GM21423 (cell line): ENCODE results near the gene RMDN2.

Experiments
- ATAC-seq: cut with Tn5 transposase; IDR thresholded peaks from one replicate; pipeline ENCODE4 v1.9.1; 2021; ENCODE audit warnings: mild to moderate bottlenecking, moderate library complexity; ENCODE audit not compliant: unreplicated experiment

RMDN2 gene, protein sequence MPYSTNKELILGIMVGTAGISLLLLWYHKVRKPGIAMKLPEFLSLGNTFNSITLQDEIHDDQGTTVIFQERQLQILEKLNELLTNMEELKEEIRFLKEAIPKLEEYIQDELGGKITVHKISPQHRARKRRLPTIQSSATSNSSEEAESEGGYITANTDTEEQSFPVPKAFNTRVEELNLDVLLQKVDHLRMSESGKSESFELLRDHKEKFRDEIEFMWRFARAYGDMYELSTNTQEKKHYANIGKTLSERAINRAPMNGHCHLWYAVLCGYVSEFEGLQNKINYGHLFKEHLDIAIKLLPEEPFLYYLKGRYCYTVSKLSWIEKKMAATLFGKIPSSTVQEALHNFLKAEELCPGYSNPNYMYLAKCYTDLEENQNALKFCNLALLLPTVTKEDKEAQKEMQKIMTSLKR

DNA sequence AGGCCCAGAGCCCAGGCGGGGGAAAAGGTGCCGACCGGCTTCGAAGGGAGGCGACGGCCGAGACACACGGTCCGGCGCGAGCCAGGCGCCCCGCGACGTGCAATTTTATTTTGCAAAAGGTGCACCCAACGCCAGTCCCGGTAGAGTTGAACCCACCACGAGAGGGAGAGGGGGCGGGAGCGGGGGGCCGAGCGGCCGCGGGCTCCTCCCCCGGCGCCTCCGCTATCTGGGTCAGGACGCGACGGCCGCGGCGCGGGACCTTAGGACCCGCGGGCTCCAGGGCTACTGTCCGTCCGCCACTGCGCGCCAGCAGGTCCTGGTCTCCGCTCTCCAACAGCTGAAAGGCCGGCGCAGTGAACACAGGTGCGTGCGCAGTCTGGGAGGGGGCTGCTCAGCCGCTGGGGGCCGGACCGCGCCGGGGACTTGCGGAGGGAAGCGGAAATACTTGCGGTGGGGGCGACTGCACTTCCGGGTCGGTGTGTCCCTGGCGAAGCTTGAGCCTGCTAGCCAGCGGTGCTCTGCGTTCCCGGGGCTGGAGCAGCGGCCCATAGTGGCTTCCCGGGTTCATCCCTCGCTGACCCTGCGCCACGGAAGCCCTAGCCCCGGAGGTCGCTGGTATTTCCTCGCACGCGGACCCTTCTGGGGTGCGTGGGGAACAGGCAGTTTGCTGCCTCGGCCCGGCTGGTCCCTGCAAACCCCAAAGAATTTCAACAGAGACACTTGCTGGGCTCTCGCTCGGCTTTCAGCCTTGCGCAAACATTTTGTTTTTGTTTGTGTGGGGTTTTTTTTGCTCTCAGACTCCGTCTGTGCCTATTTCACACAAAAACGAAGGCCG lies at the start of gene RMDN2:
Gene RMDN2, plus strand, starts transcription at position 225 of the 835 bp plus-strand sequence. CDS start 3,991 bp downstream, outside the sequence.
- peak; percentile 90 for ATAC-seq

DNA sequence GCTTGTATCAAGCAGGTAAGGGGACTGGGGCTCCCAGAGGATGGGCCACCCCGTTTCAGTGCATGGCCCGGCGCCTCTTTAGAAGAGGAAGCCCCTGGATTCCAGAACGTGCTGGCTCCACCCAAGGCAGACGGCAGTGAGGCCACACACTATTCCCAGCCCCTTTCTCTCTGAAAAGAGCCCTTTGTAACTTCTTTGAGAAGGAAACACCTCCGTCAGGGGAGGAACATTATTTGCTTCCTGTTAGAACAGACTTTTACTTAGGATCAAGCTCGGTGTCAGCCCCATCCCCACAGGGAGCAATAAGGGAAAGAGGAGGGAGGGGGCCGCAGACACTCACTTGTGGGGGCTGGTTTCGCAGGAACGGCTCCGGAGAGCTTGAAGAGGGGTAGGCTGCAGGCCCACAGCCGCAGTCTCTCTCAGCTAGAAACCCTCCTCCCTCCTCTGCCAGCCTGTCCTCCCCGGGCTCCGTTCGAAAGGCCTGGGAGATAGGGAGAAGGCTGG lies 49.6 kb upstream of the RMDN2 start:
- ATAC-seq: no peak

DNA sequence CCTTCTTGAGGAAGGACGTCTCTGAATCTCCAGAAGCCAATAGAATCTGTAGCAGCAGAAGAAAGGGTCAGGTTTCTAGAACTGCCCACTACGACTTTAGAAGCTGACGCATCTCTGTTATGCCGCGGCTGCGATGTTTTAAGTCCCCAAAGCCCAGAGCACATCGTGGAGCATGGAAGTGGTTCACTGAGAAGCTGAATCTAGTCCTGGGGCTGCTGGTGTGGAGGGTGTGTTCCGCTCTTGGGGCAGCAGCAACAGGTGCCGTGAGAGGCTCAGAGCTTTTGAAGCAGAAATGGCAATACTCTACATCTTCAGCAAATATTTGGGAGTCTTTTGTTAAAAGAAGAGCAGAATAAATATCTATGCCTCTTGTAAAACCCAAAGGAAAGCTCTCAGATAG lies 48.9 kb upstream of the RMDN2 start:
- ATAC-seq: no peak

DNA sequence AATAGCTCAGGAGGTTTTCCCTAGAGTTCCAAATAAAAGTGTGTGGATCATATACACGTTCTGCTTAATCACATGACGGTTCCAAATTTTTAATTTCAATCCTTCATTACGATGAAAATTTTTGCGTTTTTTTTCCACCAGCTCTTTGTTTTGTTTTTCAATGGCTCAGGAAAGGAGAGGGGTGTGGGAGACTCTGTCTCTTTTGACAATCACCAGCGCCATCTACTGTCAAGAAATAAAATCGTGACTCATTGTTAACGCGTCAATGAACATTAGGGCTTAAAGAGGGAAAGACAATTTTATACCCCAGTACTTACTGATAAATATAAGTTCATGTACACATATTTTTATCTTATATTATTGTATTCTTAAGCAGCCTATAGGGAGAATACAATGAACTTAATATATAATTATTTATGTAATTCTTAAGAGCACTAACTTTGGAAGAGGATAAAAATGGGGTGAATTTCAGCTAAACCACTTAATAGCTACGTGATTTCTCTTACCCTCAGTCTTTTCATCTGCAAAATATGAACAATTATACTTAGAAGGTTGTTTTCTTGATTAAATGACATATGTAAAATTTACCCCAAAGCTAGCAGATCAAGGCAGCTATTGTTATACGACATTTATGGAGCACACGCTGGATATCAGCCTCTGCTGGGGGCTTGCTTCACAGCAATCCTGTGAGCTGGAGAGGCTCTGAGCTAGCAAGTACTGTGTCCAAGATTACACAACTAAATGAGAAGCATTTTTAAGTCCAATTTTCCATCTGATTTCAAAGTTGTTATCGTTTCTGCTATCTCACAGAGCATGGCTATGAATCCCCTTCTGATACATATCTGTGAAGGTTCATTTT lies 47.4 kb upstream of the RMDN2 start:
- no peak for ATAC-seq

DNA sequence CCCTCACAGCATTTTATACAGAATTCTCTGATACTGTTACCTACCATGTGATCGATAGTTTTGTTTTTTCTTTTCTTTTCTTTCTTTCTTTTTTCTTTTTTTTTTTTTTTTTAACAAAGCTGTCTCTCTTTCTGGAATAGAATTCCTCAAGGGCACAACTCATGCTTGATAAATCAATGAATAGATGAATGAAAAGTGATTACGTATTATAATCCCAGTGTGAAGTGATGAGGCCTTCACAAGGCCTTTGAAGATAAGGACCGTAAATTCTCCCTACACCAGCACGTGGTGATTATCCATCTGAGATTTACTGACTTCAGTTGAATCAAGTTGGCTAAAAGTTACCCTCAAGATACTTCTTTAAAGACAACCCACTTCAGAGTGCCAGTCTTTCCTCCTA lies 46.6 kb upstream of the RMDN2 start:
- ATAC-seq: no peak

DNA sequence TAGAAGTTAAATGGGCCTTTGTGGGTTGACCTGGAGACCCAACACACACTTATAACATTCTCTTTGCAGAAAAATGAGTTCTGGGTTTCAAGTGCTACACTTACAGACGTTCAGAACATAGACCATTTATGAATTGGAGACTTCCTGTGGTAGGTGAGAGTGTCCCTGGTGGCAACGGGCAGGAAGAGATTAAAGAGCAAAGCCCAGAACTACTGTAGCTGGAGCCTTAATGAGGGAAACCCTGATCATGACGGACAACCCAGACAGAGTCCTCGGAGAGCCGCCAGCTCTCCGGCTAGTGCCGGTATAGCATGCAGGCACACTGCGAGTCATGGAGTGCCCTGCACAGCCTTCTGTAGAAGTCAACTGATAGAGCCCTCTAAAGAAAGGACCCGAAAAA lies 44.5 kb upstream of the RMDN2 start:
- ATAC-seq: peak; percentile 45

DNA sequence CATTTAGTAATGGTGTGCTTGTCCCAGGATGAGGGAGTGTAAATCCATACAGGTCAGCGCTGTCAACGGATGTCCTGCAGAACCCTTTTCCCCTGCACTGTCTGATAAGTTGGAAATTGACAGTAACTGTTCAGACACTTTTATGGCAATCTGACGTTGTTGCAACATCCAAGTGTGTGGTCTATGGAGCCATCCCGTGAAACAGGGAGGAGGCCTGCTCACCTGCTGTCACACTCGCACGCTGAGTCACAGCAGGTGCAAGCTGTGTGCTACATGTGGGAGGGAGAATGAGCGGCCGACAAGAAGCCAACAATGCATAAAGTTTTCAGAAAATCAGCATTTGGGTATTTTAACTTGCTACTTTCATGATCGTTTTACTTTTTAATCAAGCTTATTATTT lies 43.7 kb upstream of the RMDN2 start:
- no peak for ATAC-seq

DNA sequence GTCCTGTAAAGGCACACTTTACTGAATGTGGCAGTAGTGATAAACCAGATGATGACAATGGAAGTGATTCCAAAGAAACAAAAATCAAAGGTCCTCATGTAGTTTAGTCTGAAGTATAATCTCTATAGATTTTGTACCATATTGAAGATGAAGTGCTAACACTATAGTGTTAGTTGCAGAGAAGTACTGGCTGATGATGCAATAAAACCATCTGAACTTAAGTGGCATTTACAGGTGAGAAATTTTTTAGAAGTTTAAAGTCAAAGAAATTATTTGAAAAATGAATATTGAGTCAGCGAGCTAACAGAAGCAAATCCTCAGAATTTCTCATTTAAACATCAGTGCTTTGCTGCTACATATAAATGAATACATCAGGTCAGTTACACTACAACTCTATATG lies 43.1 kb upstream of the RMDN2 start:
- no peak for ATAC-seq

DNA sequence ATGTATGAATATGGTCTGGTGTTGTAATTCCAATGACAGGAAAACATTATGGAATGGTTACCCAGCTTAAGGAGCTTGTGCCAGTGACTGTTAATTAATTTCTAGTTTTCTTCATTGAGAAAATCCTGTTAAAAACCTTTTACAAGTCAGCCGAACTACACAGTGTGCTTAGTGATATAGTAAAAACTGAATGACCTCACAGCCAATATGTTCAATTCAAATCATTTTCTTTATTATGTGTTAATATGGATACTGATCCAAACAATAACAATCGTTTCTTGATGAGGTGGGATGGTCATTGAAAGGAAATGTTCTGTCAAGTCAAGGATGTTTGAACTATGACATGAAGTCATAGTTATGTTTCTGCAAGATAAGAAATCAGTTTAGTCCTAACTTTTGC lies 41.6 kb upstream of the RMDN2 start:
- ATAC-seq: no peak

DNA sequence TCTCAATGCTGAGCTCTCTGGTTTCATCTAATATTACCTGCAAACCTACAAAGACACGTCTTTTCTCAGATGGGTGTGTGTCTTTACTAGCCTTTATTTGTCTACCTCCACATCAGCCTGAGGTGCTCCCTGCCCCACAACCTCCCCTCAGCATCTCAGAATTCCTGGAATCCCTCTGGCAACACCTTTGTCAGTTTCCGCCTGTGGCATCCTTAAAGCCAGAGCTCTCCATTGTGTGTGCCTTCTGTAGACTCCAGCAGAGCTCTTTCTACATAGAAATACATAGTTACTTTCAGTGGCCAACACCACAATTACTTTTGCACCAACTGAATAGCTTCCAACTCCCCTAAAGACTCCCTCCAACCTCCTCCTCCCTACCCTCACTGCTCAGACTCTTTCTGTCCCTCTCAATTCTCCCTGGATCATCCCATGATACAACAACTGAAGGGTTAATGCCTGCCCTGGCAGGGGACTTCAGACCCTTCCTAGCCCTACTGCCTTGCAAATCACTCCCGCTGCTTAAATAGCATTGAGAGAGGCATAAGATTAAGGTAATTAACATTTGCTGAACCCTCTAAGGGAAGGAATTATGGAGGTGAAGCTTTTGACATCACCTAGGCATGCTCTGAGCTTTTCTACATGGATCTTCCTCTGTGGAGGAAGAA lies 39.6 kb upstream of the RMDN2 start:
- no peak for ATAC-seq

DNA sequence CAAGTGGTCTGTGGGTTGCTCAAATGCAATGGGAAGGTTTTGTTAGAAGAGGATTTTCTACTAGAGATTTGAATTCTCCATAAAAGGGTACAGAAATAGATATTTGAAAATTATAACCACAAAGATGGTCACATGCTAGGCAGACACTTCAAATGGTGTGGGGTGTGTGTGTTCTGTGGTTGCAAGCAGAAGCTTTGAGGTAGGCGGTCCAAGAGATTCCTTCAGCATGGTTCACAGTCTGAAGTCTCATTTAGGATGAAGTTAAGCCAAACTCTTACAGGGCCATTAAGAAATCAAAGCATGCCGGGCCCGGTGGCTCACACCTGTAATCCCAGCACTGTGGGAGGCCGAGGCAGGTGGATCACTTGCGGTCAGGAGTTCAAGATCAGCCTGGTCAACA lies 38.3 kb upstream of the RMDN2 start:
- no peak for ATAC-seq

DNA sequence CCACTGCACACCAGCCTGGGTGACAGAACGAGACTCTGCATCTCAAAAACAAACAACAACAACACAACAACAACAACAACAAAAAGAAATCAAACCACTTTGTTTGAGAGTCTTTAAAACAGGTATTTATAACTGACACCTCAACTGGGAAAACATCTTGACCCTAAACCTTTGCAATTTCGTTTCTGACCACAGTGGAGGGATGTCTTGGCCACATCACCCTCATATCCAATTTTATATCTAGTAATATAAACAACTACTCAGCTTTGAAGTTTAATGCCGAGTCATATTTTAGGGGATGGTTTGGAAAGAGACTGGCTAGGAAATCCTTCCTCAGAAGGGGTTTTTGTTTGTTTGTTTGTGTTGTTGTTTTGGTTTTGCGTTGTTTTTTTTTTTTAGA lies 37.8 kb upstream of the RMDN2 start:
- ATAC-seq: no peak

DNA sequence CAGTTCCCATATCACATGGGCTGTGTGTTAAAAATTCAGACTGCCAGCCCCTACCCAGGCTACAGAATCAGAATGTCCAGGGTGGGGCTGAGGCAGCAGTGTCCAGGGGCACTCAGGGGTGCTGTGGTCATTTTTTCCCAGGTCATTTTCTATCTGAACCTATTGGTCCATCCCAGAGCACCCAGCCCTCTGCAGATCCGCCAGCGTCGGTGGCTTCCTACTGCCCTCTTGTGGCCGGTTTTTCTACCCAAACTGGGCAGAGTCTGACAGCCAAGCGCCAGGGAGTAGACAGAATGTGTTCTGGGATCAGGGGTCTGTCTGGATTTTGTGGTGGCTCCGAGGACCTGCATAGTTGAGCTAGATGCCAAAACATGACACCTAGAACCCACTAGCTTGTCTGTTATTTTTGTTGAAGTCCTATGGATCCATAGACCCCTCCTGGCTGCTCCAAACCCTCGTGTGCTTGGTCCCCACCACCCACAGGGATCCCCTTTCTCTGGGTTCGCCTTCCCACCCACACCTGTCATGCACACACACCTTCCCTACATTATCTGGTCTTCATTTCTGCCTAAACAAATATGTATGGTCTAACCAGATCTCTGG lies 34.1 kb upstream of the RMDN2 start:
- no peak for ATAC-seq

DNA sequence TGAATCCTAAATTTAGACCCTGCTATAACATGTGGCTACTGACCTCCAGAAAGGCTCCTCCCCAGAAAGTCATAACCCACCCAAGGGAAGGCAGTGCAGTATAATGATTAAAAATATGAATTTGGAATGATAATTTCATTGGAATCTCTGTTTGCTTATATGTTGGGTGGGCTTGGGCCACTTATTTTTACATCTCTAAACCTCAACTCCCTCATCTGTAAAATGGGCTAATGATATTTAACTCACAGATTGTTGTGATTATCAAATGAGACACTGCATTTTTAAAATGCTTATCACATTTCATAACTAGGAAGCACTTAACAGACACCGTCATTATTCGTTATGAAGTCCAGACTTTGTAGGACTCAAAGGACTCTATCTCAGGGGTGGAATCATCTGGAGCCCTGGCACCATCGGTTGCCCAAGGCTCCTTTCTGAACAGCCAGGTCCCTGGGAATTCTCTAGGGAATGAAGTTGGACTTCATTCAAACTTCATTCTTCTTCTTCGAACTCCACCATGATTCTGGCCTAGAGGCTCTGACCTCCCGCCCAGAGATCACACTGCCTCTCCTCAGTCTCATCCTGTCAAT lies 33.1 kb upstream of the RMDN2 start:
- ATAC-seq: no peak

DNA sequence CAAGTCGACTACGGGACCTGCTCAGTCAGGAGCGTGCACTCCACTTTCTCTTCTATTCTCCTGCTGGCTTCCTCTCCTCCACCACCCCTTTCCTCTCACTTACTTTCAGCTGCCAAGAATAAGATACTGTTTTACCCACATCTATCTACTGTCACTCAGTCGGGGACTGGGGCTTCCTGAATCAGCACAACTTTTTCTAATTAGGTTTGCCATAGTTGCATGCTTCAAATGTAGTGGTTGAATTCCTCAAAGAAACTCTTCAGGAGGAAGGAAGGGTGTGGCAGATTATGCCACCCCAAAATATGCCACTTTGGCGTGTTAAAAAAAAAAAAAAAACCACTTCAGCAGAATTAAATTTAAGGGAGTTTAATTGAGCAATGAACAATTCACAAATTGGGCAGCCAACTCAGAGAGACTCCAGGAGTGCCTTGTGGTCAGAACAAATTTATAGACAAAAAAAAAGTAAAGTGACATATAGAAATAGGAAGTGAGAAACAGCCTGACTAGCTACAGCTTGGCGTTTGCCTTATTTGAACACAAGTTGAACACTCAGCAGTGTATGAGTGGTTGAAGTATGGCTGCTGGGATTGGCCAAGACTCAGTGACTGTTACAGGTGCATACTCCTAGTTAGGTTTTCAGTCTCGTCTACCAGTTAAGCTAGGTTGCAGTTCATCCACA lies 32.5 kb upstream of the RMDN2 start:
- peak; percentile 74 for ATAC-seq

DNA sequence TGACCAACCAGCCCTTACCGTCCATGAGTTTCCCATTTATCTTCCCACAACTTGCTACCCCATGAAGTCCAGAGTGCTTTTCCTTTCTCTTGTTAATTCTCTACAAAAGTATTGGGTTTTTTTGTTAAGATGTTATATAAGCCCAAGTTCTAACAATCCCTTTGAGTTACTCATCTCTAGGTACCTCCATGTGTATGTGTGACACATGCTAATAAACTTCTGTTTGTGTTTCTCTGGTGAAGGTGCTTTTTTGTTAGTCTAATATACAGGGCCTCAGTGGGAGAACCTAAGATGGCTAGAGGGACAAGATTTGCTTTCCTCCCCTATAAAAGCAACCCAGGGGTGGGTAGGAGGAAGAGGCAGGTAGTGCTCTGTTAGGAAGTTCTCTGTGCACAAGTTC lies 31.8 kb upstream of the RMDN2 start:
- ATAC-seq: no peak

DNA sequence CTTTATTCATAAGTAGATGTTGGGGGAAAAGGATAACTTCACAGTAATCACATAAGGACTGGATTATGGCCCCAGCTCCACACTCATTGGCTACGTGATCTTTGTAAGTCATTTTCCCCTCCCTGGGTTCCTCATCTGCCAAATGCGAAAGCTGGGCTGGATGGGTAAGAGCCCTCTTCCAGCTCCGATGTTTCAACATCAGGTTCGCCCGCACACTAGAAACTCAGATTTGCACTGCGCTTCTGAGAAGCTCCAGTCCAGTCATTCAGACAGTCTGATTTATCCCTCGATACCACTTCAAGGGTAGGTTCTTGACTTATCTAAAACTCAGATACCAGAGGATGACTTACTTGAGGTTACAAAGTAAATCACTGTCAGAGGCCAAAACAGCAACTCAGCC lies 31.0 kb upstream of the RMDN2 start:
- no peak for ATAC-seq

DNA sequence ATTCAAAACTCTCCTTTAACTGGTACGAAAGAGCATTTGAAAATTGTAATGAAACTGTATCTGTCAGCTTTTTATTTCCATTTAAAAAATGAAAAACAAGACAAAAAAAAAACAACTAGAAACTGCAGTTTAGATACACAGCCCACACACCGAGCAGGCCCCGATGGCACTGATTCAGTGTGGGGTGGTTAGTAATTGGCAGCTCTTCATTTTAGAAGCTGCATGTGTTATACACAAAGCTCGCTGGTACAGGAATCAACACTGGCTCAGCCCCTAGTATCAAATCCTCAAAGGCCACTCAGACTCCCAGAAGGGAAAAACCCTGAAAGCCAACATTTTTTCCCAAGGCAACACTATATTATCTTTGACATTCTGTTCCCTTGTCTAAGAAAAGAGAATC lies 30.5 kb upstream of the RMDN2 start:
- no peak for ATAC-seq

DNA sequence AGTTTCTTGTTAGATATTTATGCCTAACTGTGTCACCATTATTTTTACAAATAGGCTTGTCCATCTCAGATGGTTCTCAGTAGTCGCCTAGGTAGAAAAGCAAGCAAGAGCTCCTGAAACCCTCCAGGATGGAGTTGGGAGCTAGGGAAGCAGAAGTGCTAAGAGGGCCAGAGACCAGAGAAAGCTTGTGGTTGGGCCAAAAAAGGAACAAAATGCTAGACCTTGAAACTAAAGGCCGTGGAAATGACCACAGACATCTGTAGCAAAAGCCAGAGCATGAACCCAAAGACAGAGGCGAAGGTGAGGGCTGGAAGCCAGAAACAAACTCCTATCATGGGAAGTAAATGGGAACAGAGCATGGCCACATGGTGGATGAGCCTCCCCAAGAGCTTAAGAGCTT lies 29.9 kb upstream of the RMDN2 start:
- no peak for ATAC-seq
